Measurements from ENCODE around the gene PPIP5K1.

PPIP5K1 gene

GRCh38 chr15:43489191-43489590, 100.8 kb downstream of the PPIP5K1 start:
- Mint-ChIP-seq H3K27me3 (no peaks in the 10 kb centered on the region), H3K36me3 (ENCODE audit: insufficient read depth) (peaks cover 28% of the 10 kb centered on the region), H3K27ac (ENCODE audit: low read depth) (peak overlapping the region; percentile 23), H3K4me1 (peaks cover 41% of the 10 kb centered on the region), H3K9me3 (no peaks in the 10 kb centered on the region), H3K4me3 (no peak overlapping the region)
- ATAC-seq (replicated peaks; ENCODE audit: extremely low read depth, poor library complexity, severe bottlenecking) = no peak
- no peak for DNase-seq (ENCODE audit: low spot score in 2 of 2)

DNA sequence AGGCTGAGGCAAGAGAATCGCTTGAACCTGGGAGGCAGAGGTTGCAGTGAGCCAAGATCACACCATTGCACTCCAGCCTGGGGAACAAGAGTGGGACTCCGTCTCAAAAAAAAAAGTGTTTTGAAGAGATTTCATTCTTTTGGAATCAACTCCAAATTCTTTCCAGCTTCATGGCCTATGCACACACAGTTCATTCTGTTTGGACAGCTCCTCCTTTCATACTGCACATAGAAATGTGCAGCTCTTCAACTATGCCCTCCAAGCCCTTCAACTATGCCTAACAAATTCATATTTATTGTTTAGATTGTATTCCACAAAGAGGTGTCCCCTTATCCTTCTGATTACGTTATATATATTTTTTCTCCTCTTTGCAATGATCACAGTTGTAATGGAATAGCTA, 101.2 kb downstream of the PPIP5K1 start:
- DNase-seq (ENCODE audit: low spot score in 2 of 2) = no peak
- H3K9me3 Mint-ChIP-seq = no peaks in the 10 kb centered on the region
- H3K4me1 Mint-ChIP-seq = peaks cover 43% of the 10 kb centered on the region
- ATAC-seq (replicated peaks; ENCODE audit: extremely low read depth, poor library complexity, severe bottlenecking) = no peak
- peaks cover 28% of the 10 kb centered on the region for H3K36me3 Mint-ChIP-seq (ENCODE audit: insufficient read depth)
- peak overlapping the region; percentile 23 for H3K27ac Mint-ChIP-seq (ENCODE audit: low read depth)
- no peaks in the 10 kb centered on the region for H3K27me3 Mint-ChIP-seq
- no peak overlapping the region for H3K4me3 Mint-ChIP-seq

DNA sequence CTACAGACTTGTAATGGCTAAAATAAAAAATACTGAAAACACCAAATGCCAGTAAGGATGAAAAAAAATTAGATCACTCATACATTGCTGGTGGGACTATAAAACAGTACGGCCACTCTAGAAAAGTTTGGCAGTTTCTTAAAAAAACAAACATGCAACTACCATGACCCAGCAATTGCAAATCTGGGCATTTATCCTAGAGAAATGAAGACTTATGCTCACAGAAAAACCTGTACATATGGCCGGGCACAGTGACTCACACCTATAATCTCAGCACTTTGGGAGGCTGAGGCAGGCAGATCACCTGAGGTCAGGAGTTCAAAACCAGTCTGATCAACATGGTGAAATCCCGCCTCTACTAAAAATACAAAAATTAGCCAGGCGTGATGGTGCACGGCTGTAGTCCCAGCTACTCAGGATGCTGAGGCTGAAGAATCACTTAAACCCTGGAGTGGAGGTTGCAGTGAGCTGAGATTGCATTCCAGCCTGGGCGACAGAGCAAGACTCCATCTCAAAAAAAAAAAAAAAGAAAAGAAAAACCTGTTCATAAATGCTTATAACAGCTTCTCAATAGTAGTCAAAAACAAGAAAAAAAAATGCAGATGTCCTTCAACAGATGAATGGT, 102.6 kb downstream of the PPIP5K1 start:
- Mint-ChIP-seq H3K36me3 (ENCODE audit: insufficient read depth) (peaks cover 17% of the 10 kb centered on the region), H3K9me3 (no peaks in the 10 kb centered on the region)

GRCh38 chr15:43484455-43484854, 105.6 kb downstream of the PPIP5K1 start:
- Mint-ChIP-seq H3K27ac (ENCODE audit: low read depth) (no peak overlapping the region), H3K36me3 (ENCODE audit: insufficient read depth) (peaks cover 21% of the 10 kb centered on the region), H3K9me3 (no peaks in the 10 kb centered on the region), H3K27me3 (no peaks in the 10 kb centered on the region), H3K4me3 (no peak overlapping the region), H3K4me1 (peaks cover 21% of the 10 kb centered on the region)
- ATAC-seq (replicated peaks; ENCODE audit: extremely low read depth, poor library complexity, severe bottlenecking) (no peak), DNase-seq (ENCODE audit: low spot score in 2 of 2) (no peak)

More for the DNA sequence above, 102.6 kb downstream of the PPIP5K1 start:
- no peak for ATAC-seq (replicated peaks; ENCODE audit: extremely low read depth, poor library complexity, severe bottlenecking)
- Mint-ChIP-seq H3K27ac (ENCODE audit: low read depth) (no peak overlapping the region), H3K4me3 (no peak overlapping the region), H3K4me1 (peaks cover 33% of the 10 kb centered on the region), H3K27me3 (no peaks in the 10 kb centered on the region)
- no peak for DNase-seq (ENCODE audit: low spot score in 2 of 2)

All from central memory CD8-positive, alpha-beta T cell (primary cell).